PC-3 (cell line): ENCODE data around the gene PTRH2. TPM values are rescaled to one million over a fixed set of nuclear protein-coding genes. Genes with fewer than 3 reads are reported as not detected.
"Not testable (repeated sequence)": the region's sequence is repeated elsewhere in the genome, so short reads cannot be mapped to it uniquely, and the experiment has no call there.

Experiments
- ATAC-seq: fragments of 200-7000 bp; cut with Tn5 transposase; 2 replicates; pipeline ENCODE4 v1.9.1; 2020; ENCODE audit warnings: mild to moderate bottlenecking, moderate library complexity
- BruUV-seq: library from RNA; stranded (reverse); fragments of 400-500 nt; replicated peaks from 2 replicates; lab custom pipeline; 2021; lab: Mats Ljungman, UMichigan
- CTCF ChIA-PET: fragments of 300-600 bp; sonication (Branson Sonifier 250); formaldehyde crosslinking; loops from one replicate; lab custom pipeline; 2022; ENCODE audit warnings: antibody characterized with exemption; lab: Charles Lee
- POLR2A ChIA-PET: fragments of 300-600 bp; sonication (Branson Sonifier 250); formaldehyde crosslinking; loops from one replicate; lab custom pipeline; 2022; ENCODE audit warnings: antibody characterized with exemption; ENCODE audit not compliant: unreplicated experiment; lab: Charles Lee
- DNase-seq: peaks from one replicate; pipeline ENCODE4 v3.0.0-alpha.2; 2015
- H2AFZ ChIP-seq: fragments of 300-600 bp; sonication (generic); 2 replicates; pipeline ENCODE4 v1.6.0; 2016; ENCODE audit warnings: antibody characterized with exemption, low read length
- H3F3A ChIP-seq: fragments of 300-600 bp; sonication (generic); one replicate; pipeline ENCODE4 v1.6.0; 2017; ENCODE audit warnings: antibody characterized with exemption, low read length, control low read depth, mild to moderate bottlenecking; ENCODE audit not compliant: unreplicated experiment
- H3K27ac ChIP-seq: fragments of 300-600 bp; sonication (generic); 2 replicates; pipeline ENCODE4 v1.5.1; 2016; ENCODE audit warnings: mild to moderate bottlenecking, low read length
- H3K27me3 ChIP-seq: fragments of 300-600 bp; sonication (generic); 2 replicates; pipeline ENCODE4 v1.6.1; 2016; ENCODE audit warnings: low read length, mixed read lengths
- H3K36me3 ChIP-seq: fragments of 300-600 bp; sonication (generic); 2 replicates; pipeline ENCODE4 v1.6.1; 2016; ENCODE audit warnings: low read depth, mixed run types, low read length, mixed read lengths
- H3K4me1 ChIP-seq: fragments of 300-600 bp; sonication (generic); 2 replicates; pipeline ENCODE4 v1.5.1; 2016; ENCODE audit warnings: low read length; ENCODE audit not compliant: insufficient read depth
- H3K4me2 ChIP-seq: fragments of 300-600 bp; sonication (generic); 2 replicates; pipeline ENCODE4 v1.6.0; 2016; ENCODE audit warnings: low read length
- H3K4me3 ChIP-seq: fragments of 300-600 bp; sonication (generic); 2 replicates; pipeline ENCODE4 v1.5.1; 2016; ENCODE audit warnings: mild to moderate bottlenecking, low read length, mixed read lengths
- H3K79me2 ChIP-seq: fragments of 300-600 bp; sonication (generic); 2 replicates; pipeline ENCODE4 v1.6.1; 2017; ENCODE audit warnings: low read length, mixed read lengths
- H3K9ac ChIP-seq: fragments of 300-600 bp; sonication (generic); 2 replicates; pipeline ENCODE4 v1.6.0; 2016; ENCODE audit warnings: mild to moderate bottlenecking, low read length
- H3K9me2 ChIP-seq: fragments of 300-600 bp; sonication (generic); replicated peaks from 2 replicates; pipeline ENCODE4 v1.6.1; 2016; ENCODE audit warnings: mixed run types, low read length, mixed read lengths
- H3K9me3 ChIP-seq: fragments of 300-600 bp; sonication (generic); 2 replicates; pipeline ENCODE4 v1.6.1; 2016; ENCODE audit warnings: low read length, mixed read lengths
- H4K20me1 ChIP-seq: fragments of 300-600 bp; sonication (generic); 2 replicates; pipeline ENCODE4 v1.6.1; 2016; ENCODE audit warnings: low read length, mixed read lengths
- EZH2 ChIP-seq: fragments of 300-600 bp; sonication (generic); IDR thresholded peaks from one replicate; pipeline ENCODE4 v1.6.1; 2017; ENCODE audit warnings: antibody characterized with exemption, mild to moderate bottlenecking, low read length; ENCODE audit not compliant: unreplicated experiment
- EZH2phosphoT487 ChIP-seq: fragments of 300-600 bp; sonication (generic); IDR thresholded peaks from 2 replicates; pipeline ENCODE4 v1.6.1; 2018; ENCODE audit warnings: mild to moderate bottlenecking, antibody characterized with exemption, low read length, borderline replicate concordance
- intact Hi-C: fragments of 100-400 bp; cut with micrococcal nuclease; formaldehyde crosslinking; loops from 2 replicates; pipeline ENCODE4 v1.9.0; 2023
- total RNA-seq: library from RNA; depleted of rRNA; stranded (reverse); fragments of >200 nt; gene quantifications from 2 replicates; pipeline ENCODE4 v1.2.3, GENCODE V29; 2014
- TF ChIP-seq, protein P1 (sequence below): fragments of 300-600 bp; sonication (generic); conservative IDR thresholded peaks from 2 replicates; pipeline ENCODE4 v1.5.1; 2017; ENCODE audit warnings: antibody characterized with exemption, low read depth, mild to moderate bottlenecking, low read length

PTRH2 gene
- total RNA-seq, 1 experiment from 2014 or later = 69.8 TPM

DNA sequence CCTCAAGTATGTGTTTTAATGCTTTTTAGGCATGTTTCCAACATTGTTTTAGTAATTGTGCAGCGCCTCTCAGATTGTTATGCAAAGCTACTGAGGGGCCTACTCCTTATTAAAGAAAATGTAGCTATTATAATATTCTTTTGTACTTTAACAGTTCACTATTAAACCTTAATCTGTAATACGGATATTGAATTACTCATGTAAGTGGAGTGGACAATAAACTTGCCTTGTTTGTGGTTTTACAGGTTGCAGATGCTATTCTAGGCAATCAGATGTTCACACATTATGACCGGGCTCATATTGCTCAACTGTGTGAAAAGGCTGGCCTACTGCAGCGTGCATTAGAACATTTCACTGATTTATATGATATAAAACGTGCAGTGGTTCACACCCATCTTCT lies 41.0 kb downstream of the PTRH2 start:
- intact Hi-C loops = no loop called here
- Histone ChIP-seq H2AFZ (no peak overlapping the region), H3K27ac (no peak overlapping the region), H3K4me2 (no peak overlapping the region), H3K9ac (no peak overlapping the region), H3K9me2 (no peaks in the 10 kb centered on the region), H3K4me1 (peaks cover 59% of the 10 kb centered on the region), H3K27me3 (no peaks in the 10 kb centered on the region), H3F3A (peaks cover 16% of the 10 kb centered on the region), H3K79me2 (peaks cover 51% of the 10 kb centered on the region), H3K9me3 (no peaks in the 10 kb centered on the region), H3K36me3 (peaks cover 86% of the 10 kb centered on the region), H4K20me1 (peaks cover 23% of the 10 kb centered on the region), H3K4me3 (no peak overlapping the region)
- TF ChIP-seq EZH2phosphoT487 (no peak), EZH2 (no peak)
- TF ChIP-seq, protein P1, sequence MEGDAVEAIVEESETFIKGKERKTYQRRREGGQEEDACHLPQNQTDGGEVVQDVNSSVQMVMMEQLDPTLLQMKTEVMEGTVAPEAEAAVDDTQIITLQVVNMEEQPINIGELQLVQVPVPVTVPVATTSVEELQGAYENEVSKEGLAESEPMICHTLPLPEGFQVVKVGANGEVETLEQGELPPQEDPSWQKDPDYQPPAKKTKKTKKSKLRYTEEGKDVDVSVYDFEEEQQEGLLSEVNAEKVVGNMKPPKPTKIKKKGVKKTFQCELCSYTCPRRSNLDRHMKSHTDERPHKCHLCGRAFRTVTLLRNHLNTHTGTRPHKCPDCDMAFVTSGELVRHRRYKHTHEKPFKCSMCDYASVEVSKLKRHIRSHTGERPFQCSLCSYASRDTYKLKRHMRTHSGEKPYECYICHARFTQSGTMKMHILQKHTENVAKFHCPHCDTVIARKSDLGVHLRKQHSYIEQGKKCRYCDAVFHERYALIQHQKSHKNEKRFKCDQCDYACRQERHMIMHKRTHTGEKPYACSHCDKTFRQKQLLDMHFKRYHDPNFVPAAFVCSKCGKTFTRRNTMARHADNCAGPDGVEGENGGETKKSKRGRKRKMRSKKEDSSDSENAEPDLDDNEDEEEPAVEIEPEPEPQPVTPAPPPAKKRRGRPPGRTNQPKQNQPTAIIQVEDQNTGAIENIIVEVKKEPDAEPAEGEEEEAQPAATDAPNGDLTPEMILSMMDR = no peak
- peak; percentile 27 for DNase-seq
- peak; percentile 36 for ATAC-seq
- BruUV-seq = no TSS peak
- POLR2A ChIA-PET = interaction anchor here (0.6 kb wide), 2 partner anchors 14 to 59 kb away, joined by 3 to 18 read pairs; no protein-coding TSS in a partner anchor
- CTCF ChIA-PET = interaction anchor here (0.6 kb wide), 1 partner anchor 31 kb away, joined by 3 read pairs; no protein-coding TSS in a partner anchor

DNA sequence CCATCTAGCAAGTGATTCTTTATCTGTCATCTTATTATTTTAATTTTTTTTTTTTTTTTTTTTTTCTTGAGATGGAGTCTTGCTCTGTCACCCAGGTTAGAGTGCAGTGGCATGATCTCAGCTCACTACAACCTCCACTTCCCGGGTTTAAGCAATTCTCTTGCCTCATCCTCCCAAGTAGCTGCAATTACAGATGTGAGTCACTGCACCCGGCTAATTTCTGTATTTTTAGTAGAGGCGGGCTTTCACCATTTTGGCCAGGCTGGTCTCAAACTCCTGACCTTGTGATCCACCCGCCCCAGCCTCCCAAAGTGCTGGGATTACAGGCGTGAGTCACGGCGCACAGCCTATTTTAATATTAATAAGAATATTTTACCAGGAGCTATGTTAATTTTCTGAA lies 50.6 kb downstream of the PTRH2 start:
- peaks cover 77% of the 10 kb centered on the region for H3K36me3 ChIP-seq
- H3K27me3 ChIP-seq, H3K9me2 ChIP-seq, CTCF ChIA-PET, H3F3A ChIP-seq, ATAC-seq, H3K4me3 ChIP-seq, intact Hi-C loops, DNase-seq, H3K4me1 ChIP-seq, H3K27ac ChIP-seq, BruUV-seq, H3K9me3 ChIP-seq, POLR2A ChIA-PET, H2AFZ ChIP-seq, H3K4me2 ChIP-seq, H3K9ac ChIP-seq: not testable (repeated sequence)
- peaks cover 36% of the 10 kb centered on the region for H3K79me2 ChIP-seq
- peaks cover 17% of the 10 kb centered on the region for H4K20me1 ChIP-seq

DNA sequence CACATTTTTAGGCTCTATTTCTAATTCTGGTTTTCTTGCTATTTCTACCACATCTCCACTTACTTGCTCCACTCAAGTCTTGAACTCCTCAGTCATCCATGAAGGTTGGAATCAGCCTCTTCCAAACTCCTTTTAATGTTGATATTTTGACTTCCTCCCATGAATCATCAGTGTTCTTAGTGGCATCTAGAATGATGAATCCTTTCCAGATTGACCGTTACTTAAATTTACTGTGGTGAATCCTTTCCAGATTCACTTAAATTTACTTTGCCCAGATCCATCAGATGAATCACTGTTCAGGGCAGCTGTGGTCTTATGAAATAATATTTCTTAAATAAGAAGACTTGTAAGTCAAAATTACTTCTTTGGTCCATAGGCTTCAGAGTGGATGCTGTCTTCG lies 55.1 kb downstream of the PTRH2 start:
- ChIA-PET POLR2A (interaction anchor here (0.6 to 0.7 kb wide), 2 partner anchors 14 to 33 kb away, joined by 3 read pairs; no protein-coding TSS in a partner anchor), CTCF (no interaction called here)
- BruUV-seq = no TSS peak
- Histone ChIP-seq H3K79me2 (peaks cover 63% of the 10 kb centered on the region), H3K36me3 (peaks cover 83% of the 10 kb centered on the region), H3K4me3 (no peak overlapping the region), H3F3A (peaks cover 8% of the 10 kb centered on the region), H3K9me3 (no peaks in the 10 kb centered on the region), H4K20me1 (peaks cover 50% of the 10 kb centered on the region), H3K4me2 (0 out of 2 replicates have a peak overlapping the region, but pooled peaks have one; percentile 1), H3K27me3 (no peaks in the 10 kb centered on the region), H3K27ac (peak overlapping the region; percentile 31), H3K9me2 (no peaks in the 10 kb centered on the region), H3K9ac (no peak overlapping the region), H2AFZ (no peak overlapping the region), H3K4me1 (peaks cover 23% of the 10 kb centered on the region)
- intact Hi-C loops = no loop called here
- ATAC-seq (peak; percentile 54), DNase-seq (peak; percentile 64)
- TF ChIP-seq, protein P1 = no peak
- TF ChIP-seq EZH2 (no peak), EZH2phosphoT487 (no peak)
